Measurements from ENCODE around the gene TEX38. TPM values are rescaled to one million over a fixed set of nuclear protein-coding genes. Genes with fewer than 3 reads are reported as not detected.

The TEX38 gene
- total RNA-seq, 4 donors from 2014 or later = not detected

GRCh38 chr1:46679789-46680573 is 8.3 kb downstream of the TEX38 start:
- no peak for DNase-seq (ENCODE audit: low spot score in 2 of 2)
- H3K4me3 ChIP-seq (ENCODE audit: low read depth, poor library complexity, severe bottlenecking) = no peak overlapping the region
- intact Hi-C loops (cut with DNase I; ENCODE audit: low total_unique reads) = no loop called here
- no peak for TF ChIP-seq POLR2A (IDR thresholded peaks at IDR 0.05)
- TF ChIP-seq CTCF (IDR thresholded peaks at IDR 0.05) = no peak
- WGBS, 2 donors = 95 to 97% methylated on average over 6 of the region's 6 CpGs

GRCh38 chr1:46681333-46682034 is 9.8 kb downstream of the TEX38 start:
- intact Hi-C loops (cut with DNase I; ENCODE audit: low total_unique reads) = no loop called here
- DNase-seq (ENCODE audit: low spot score in 2 of 2) = no peak
- 86% methylated on average over 1 of the region's 1 CpG for WGBS, 2 donors
- H3K4me3 ChIP-seq (ENCODE audit: low read depth, poor library complexity, severe bottlenecking) = no peak overlapping the region
- no peak for TF ChIP-seq POLR2A (IDR thresholded peaks at IDR 0.05)
- no peak for TF ChIP-seq CTCF (IDR thresholded peaks at IDR 0.05)

GRCh38 chr1:46682064-46682463 is 10.4 kb downstream of the TEX38 start:
- DNase-seq (ENCODE audit: low spot score in 2 of 2) = no peak
- no peak for TF ChIP-seq POLR2A (IDR thresholded peaks at IDR 0.05)
- no peak for TF ChIP-seq CTCF (IDR thresholded peaks at IDR 0.05)
- H3K4me3 ChIP-seq (ENCODE audit: low read depth, poor library complexity, severe bottlenecking) = no peak overlapping the region
- WGBS, 2 donors = 43 to 63% methylated on average over 1 of the region's 1 CpG
- intact Hi-C loops (cut with DNase I; ENCODE audit: low total_unique reads) = no loop called here

GRCh38 chr1:46684670-46685069 is 13.0 kb downstream of the TEX38 start:
- H3K4me3 ChIP-seq (ENCODE audit: low read depth, poor library complexity, severe bottlenecking) = no peak overlapping the region
- 94 to 95% methylated on average over 2 of the region's 2 CpGs for WGBS, 2 donors
- intact Hi-C loops (cut with DNase I; ENCODE audit: low total_unique reads) = no loop called here
- TF ChIP-seq POLR2A (IDR thresholded peaks at IDR 0.05) (no peak), CTCF (IDR thresholded peaks at IDR 0.05) (no peak)
- DNase-seq (ENCODE audit: low spot score in 2 of 2) = no peak

- TF ChIP-seq CTCF (IDR thresholded peaks at IDR 0.05) (no peak), POLR2A (IDR thresholded peaks at IDR 0.05) (no peak)
- 32 to 43% methylated on average over 1 of the region's 1 CpG for WGBS, 2 donors
- intact Hi-C loops (cut with DNase I; ENCODE audit: low total_unique reads) = no loop called here
- H3K4me3 ChIP-seq (ENCODE audit: low read depth, poor library complexity, severe bottlenecking) = no peak overlapping the region
- DNase-seq (ENCODE audit: low spot score in 2 of 2) = no peak
Measured at GRCh38 chr1:46686255-46686654, 14.6 kb downstream of the TEX38 start.

Measured in lower leg skin (tissue), 4 donors.